Measurements from ENCODE around the gene DUOX2.

DNA sequence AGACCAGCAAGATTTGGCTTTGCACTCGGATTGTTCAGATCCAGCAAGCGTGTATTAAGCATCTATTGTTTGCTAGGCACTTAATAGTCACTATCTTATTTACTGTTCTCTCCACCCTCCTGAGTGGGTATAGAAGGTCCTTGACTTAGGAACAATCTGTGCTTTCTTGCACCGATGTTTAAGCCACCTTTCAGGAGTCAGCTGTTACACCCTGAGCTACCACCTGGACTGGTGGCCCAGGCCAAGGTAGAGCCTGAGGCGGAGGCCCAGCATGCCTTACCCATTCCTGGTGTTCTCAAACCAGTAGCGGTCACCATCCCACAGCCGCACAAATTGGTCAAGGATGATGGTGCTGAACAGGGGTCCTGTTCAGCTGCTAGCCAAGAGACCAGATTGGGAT, 25.8 kb upstream of the DUOX2 start:
- TF ChIP-seq BRCA1 (CRISPR knock-in tag; IDR thresholded peaks at IDR 0.05) (no peak), KDM5A (IDR thresholded peaks at IDR 0.05; ENCODE audit: borderline replicate concordance, low read length) (no peak), ZNF577 (CRISPR knock-in tag; IDR thresholded peaks at IDR 0.05; ENCODE audit: borderline replicate concordance, low read depth) (no peak), POLR2A (IDR thresholded peaks at IDR 0.05; ENCODE audit: insufficient read depth in 1 of 2, low read depth in 2 of 2, low read length in 2 of 2) (no peak), CBX5 (CRISPR knock-in tag; IDR thresholded peaks at IDR 0.05; ENCODE audit: borderline replicate concordance) (no peak), SIX4 (CRISPR knock-in tag; IDR thresholded peaks at IDR 0.05) (no peak), NR2C2 (CRISPR knock-in tag; IDR thresholded peaks at IDR 0.05; ENCODE audit: borderline replicate concordance) (no peak)
- TF ChIP-seq, protein P1, sequence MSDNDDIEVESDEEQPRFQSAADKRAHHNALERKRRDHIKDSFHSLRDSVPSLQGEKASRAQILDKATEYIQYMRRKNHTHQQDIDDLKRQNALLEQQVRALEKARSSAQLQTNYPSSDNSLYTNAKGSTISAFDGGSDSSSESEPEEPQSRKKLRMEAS (IDR thresholded peaks at IDR 0.05): no peak
